MM.1S (cell line): ENCODE measurements around the gene SOX21.

Source experiments
- DNase-seq: peaks from one replicate; pipeline ENCODE4 v3.0.0-alpha.2; 2015
- H2AFZ ChIP-seq: fragments of 300-600 bp; sonication (generic); 2 replicates; pipeline ENCODE4 v1.6.0; 2016; ENCODE audit warnings: antibody characterized with exemption, low read length
- H3F3A ChIP-seq: fragments of 300-600 bp; sonication (generic); 2 replicates; pipeline ENCODE4 v1.6.1; 2016; ENCODE audit warnings: mild to moderate bottlenecking, antibody characterized with exemption, low read length, moderate library complexity, mixed read lengths; ENCODE audit not compliant: insufficient read depth
- H3K27ac ChIP-seq: fragments of 300-600 bp; sonication (generic); 2 replicates; pipeline ENCODE4 v1.5.1; 2016; ENCODE audit warnings: mild to moderate bottlenecking, low read length
- H3K27me3 ChIP-seq: fragments of 300-600 bp; sonication (generic); replicated peaks from 2 replicates; pipeline ENCODE4 v1.6.0; 2016; ENCODE audit warnings: low read length; ENCODE audit not compliant: insufficient read depth
- H3K36me3 ChIP-seq: fragments of 300-600 bp; sonication (generic); replicated peaks from 2 replicates; pipeline ENCODE4 v1.6.1; 2016; ENCODE audit warnings: mild to moderate bottlenecking, low read length, mixed read lengths; ENCODE audit not compliant: insufficient read depth
- H3K4me1 ChIP-seq: fragments of 300-600 bp; sonication (generic); 2 replicates; pipeline ENCODE4 v1.6.1; 2016; ENCODE audit warnings: low read length, mixed read lengths
- H3K4me2 ChIP-seq: fragments of 300-600 bp; sonication (generic); 2 replicates; pipeline ENCODE4 v1.6.0; 2016; ENCODE audit warnings: low read depth, low read length
- H3K4me3 ChIP-seq: fragments of 300-600 bp; sonication (generic); 2 replicates; pipeline ENCODE4 v1.5.1; 2016; ENCODE audit warnings: low read length, mixed read lengths
- H3K79me2 ChIP-seq: fragments of 300-600 bp; sonication (generic); 2 replicates; pipeline ENCODE4 v1.6.1; 2016; ENCODE audit warnings: mixed run types, low read length, mixed read lengths
- H3K9ac ChIP-seq: fragments of 300-600 bp; sonication (generic); 2 replicates; pipeline ENCODE4 v1.6.1; 2016; ENCODE audit warnings: low read length, mixed read lengths
- H3K9me2 ChIP-seq: fragments of 300-600 bp; sonication (generic); replicated peaks from 2 replicates; pipeline ENCODE4 v1.6.1; 2016; ENCODE audit warnings: mild to moderate bottlenecking, low read length, mixed read lengths; ENCODE audit not compliant: insufficient read depth
- H3K9me3 ChIP-seq: fragments of 300-600 bp; sonication (generic); replicated peaks from 2 replicates; pipeline ENCODE4 v1.6.1; 2016; ENCODE audit warnings: mild to moderate bottlenecking, low read length, mixed read lengths; ENCODE audit not compliant: insufficient read depth
- H4K20me1 ChIP-seq: fragments of 300-600 bp; sonication (generic); 2 replicates; pipeline ENCODE4 v1.6.1; 2016; ENCODE audit warnings: mild to moderate bottlenecking, low read length, moderate library complexity, mixed read lengths; ENCODE audit not compliant: insufficient read depth
- CTCF ChIP-seq: fragments of 300-600 bp; sonication (generic); IDR thresholded peaks from 2 replicates; pipeline ENCODE4 v1.5.1; 2016; ENCODE audit warnings: antibody characterized with exemption, low read length, mixed read lengths
- EZH2 ChIP-seq: fragments of 300-600 bp; sonication (generic); optimal IDR thresholded peaks from 2 replicates; pipeline ENCODE3; 2017; ENCODE audit warnings: low read depth, mild to moderate bottlenecking, antibody characterized with exemption, low read length, mixed read lengths
- EZH2phosphoT487 ChIP-seq: fragments of 300-600 bp; sonication (generic); IDR thresholded peaks from 2 replicates; pipeline ENCODE4 v1.6.1; 2018; ENCODE audit warnings: antibody characterized with exemption, low read length

The SOX21 gene

GRCh38 chr13:94713561-94714182, 1.3 kb upstream of the SOX21 start:
- Histone ChIP-seq H3K9ac (no peak overlapping the region), H3K36me3 (no peaks in the 10 kb centered on the region), H3K9me2 (no peaks in the 10 kb centered on the region), H3K27me3 (no peaks in the 10 kb centered on the region; the same call in 1 of the 2 replicates), H2AFZ (no peak overlapping the region), H3K4me3 (no peak overlapping the region), H3K9me3 (no peaks in the 10 kb centered on the region), H4K20me1 (no peaks in the 10 kb centered on the region), H3K4me1 (no peaks in the 10 kb centered on the region), H3K79me2 (no peaks in the 10 kb centered on the region), H3K4me2 (no peak overlapping the region), H3F3A (no peaks in the 10 kb centered on the region), H3K27ac (no peak overlapping the region)
- DNase-seq = no peak
- no peak for TF ChIP-seq EZH2
- no peak for TF ChIP-seq EZH2phosphoT487
- TF ChIP-seq CTCF = no peak

- Histone ChIP-seq H3K79me2 (no peaks in the 10 kb centered on the region), H3K4me2 (peak overlapping the region; percentile 47; the same call in 1 of the 2 replicates), H2AFZ (no peak overlapping the region), H3K9me2 (no peaks in the 10 kb centered on the region), H3K9ac (no peak overlapping the region), H3K4me3 (no peak overlapping the region), H3K4me1 (no peaks in the 10 kb centered on the region), H3K9me3 (no peaks in the 10 kb centered on the region), H3F3A (no peaks in the 10 kb centered on the region), H3K36me3 (no peaks in the 10 kb centered on the region), H3K27ac (no peak overlapping the region), H3K27me3 (no peaks in the 10 kb centered on the region; the same call in 1 of the 2 replicates), H4K20me1 (no peaks in the 10 kb centered on the region)
- DNase-seq = no peak
- TF ChIP-seq EZH2phosphoT487 (no peak), CTCF (no peak), EZH2 (no peak)
These were observed 641 bp upstream of the SOX21 start for GRCh38 chr13:94712812-94713560.

GRCh38 chr13:94711561-94712286, 621 bp downstream of the SOX21 start:
- Histone ChIP-seq H3K4me1 (no peaks in the 10 kb centered on the region), H3K9me2 (no peaks in the 10 kb centered on the region), H2AFZ (no peak overlapping the region), H3K9ac (no peak overlapping the region), H3K27me3 (no peaks in the 10 kb centered on the region; the same call in 1 of the 2 replicates), H3K4me3 (no peak overlapping the region), H3K27ac (no peak overlapping the region), H3K79me2 (no peaks in the 10 kb centered on the region), H4K20me1 (no peaks in the 10 kb centered on the region), H3K4me2 (no peak overlapping the region), H3K36me3 (no peaks in the 10 kb centered on the region), H3F3A (no peaks in the 10 kb centered on the region), H3K9me3 (no peaks in the 10 kb centered on the region)
- no peak for TF ChIP-seq CTCF
- no peak for TF ChIP-seq EZH2phosphoT487
- TF ChIP-seq EZH2 = no peak
- DNase-seq = no peak
